SK-MEL-5 (cell line): ENCODE measurements around the gene CTAGE9. TPM values are rescaled to one million over a fixed set of nuclear protein-coding genes. Genes with fewer than 3 reads are reported as not detected.

ENCODE experiments used
- DNase-seq: peaks from one replicate; pipeline ENCODE4 v3.0.0-alpha.2; 2016; ENCODE audit warnings: low read depth, low spot score
- in situ Hi-C: cut with HindIII; loops from 2 replicates; pipeline ENCODE4 v1.10.0; 2016; ENCODE audit warnings: low sequenced_read_pairs, high pct_unique_total_duplicates, low pct_unique_long_range_greater_than_20kb
- total RNA-seq: library from RNA; depleted of rRNA; stranded (reverse); fragments of >200 nt; shearing (Covaris generic); gene quantifications from 2 replicates; pipeline ENCODE4 v1.2.3, GENCODE V29; 2014; rRNA removed

The CTAGE9 gene
- total RNA-seq, 1 experiment from 2014 or later, result not detected

GRCh38 chr6:131692031-131692430, 18.8 kb downstream of the CTAGE9 start:
- in situ Hi-C loops, result no loop called here
- DNase-seq, result no peak

GRCh38 chr6:131688286-131688685, 22.5 kb downstream of the CTAGE9 start:
- no peak for DNase-seq
- in situ Hi-C loops, result no loop called here

GRCh38 chr6:131687022-131687421, 23.8 kb downstream of the CTAGE9 start:
- in situ Hi-C loops, result no loop called here
- DNase-seq, result no peak

GRCh38 chr6:131685266-131685780, 25.5 kb downstream of the CTAGE9 start:
- in situ Hi-C loops, result no loop called here
- DNase-seq, result no peak

GRCh38 chr6:131683479-131683878, 27.3 kb downstream of the CTAGE9 start:
- in situ Hi-C loops, result no loop called here
- DNase-seq, result no peak

- no peak for DNase-seq
- in situ Hi-C loops, result no loop called here
Measured at GRCh38 chr6:131682442-131682841, 28.4 kb downstream of the CTAGE9 start.

GRCh38 chr6:131681585-131681984, 29.2 kb downstream of the CTAGE9 start:
- no peak for DNase-seq
- in situ Hi-C loops, result no loop called here

GRCh38 chr6:131680868-131681267, 29.9 kb downstream of the CTAGE9 start:
- in situ Hi-C loops, result no loop called here
- DNase-seq, result no peak

- in situ Hi-C loops, result no loop called here
Measured at GRCh38 chr6:131678442-131678841, 32.4 kb downstream of the CTAGE9 start.

GRCh38 chr6:131673184-131673583, 37.6 kb downstream of the CTAGE9 start:
- in situ Hi-C loops, result no loop called here
- no peak for DNase-seq

More at GRCh38 chr6:131678442-131678841, 32.4 kb downstream of the CTAGE9 start:
- no peak for DNase-seq

- DNase-seq, result no peak
Measured at GRCh38 chr6:131669891-131670290, 40.9 kb downstream of the CTAGE9 start.

GRCh38 chr6:131663578-131664165, 47.1 kb downstream of the CTAGE9 start:
- in situ Hi-C loops, result no loop called here

More at GRCh38 chr6:131669891-131670290, 40.9 kb downstream of the CTAGE9 start:
- in situ Hi-C loops, result no loop called here

GRCh38 chr6:131660195-131660594, 50.6 kb downstream of the CTAGE9 start:
- no peak for DNase-seq
- in situ Hi-C loops, result no loop called here

More at GRCh38 chr6:131663578-131664165, 47.1 kb downstream of the CTAGE9 start:
- no peak for DNase-seq

Other genes with a start within 250 kb of the CTAGE9 start
- gene ARG1, start 137.8 kb downstream of the CTAGE9 start, total RNA-seq, result not detected in 2 replicates
- gene MED23, start 82.8 kb downstream of the CTAGE9 start, total RNA-seq, result 22.9 TPM in 2 replicates
- 0.66 and 1.5 TPM in 2 replicates for gene ENPP3, start 73.7 kb downstream of the CTAGE9 start, total RNA-seq
- gene OR2A4, start 9.6 kb downstream of the CTAGE9 start, total RNA-seq, result 0.08 TPM in 1 of 2 replicates, not detected in the other
- 13.3 and 14.3 TPM in 2 replicates for gene ENPP1, start 97.0 kb upstream of the CTAGE9 start, total RNA-seq
- gene CCN2, start 240.4 kb upstream of the CTAGE9 start, total RNA-seq, result 1.8 and 3.1 TPM in 2 replicates